ENCODE measurements around the gene PRKAG2.

The PRKAG2 gene

GRCh38 chr7:151611041-151611440 lies 265.9 kb downstream of the PRKAG2 start:
- H3K27me3 Mint-ChIP-seq = no peaks in the 10 kb centered on the region
- H3K36me3 Mint-ChIP-seq (ENCODE audit: low read depth) = peaks cover 52% of the 10 kb centered on the region
- no peaks in the 10 kb centered on the region for H3K9me3 Mint-ChIP-seq
- peak overlapping the region; percentile 57 for H3K27ac Mint-ChIP-seq
- no peak overlapping the region for H3K4me3 Mint-ChIP-seq
- intact Hi-C loops (cut with micrococcal nuclease) = no loop called here
- peaks cover 42% of the 10 kb centered on the region for H3K4me1 Mint-ChIP-seq (ENCODE audit: low read depth)

GRCh38 chr7:151608031-151608551 lies 268.8 kb downstream of the PRKAG2 start:
- peaks cover 41% of the 10 kb centered on the region for H3K4me1 Mint-ChIP-seq (ENCODE audit: low read depth)
- H3K27me3 Mint-ChIP-seq = no peaks in the 10 kb centered on the region
- intact Hi-C loops (cut with micrococcal nuclease) = no loop called here
- no peaks in the 10 kb centered on the region for H3K9me3 Mint-ChIP-seq
- H3K27ac Mint-ChIP-seq = peak overlapping the region; percentile 29
- no peak overlapping the region for H3K4me3 Mint-ChIP-seq
- peaks cover 45% of the 10 kb centered on the region for H3K36me3 Mint-ChIP-seq (ENCODE audit: low read depth)

DNA sequence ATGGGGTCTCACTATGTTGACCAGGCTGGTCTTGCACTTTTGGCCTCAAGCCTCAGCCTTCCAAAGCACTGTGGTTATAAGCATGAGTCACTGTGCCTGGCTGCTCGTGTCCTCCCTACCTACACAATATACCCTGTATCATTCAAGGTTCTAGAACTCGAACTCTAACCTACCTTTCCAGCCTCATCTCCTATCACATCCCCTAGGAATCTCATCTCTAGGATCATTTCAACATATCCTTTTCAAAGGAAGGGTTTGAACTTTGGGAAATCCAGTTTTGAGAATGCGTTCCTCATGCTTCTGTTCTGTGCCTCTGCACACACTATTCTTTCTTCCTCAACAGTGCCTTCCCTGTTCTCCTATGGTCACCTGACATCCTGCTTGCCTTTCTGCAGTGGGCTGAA lies 269.4 kb downstream of the PRKAG2 start:
- Mint-ChIP-seq H3K9me3 (no peaks in the 10 kb centered on the region), H3K4me3 (no peak overlapping the region), H3K4me1 (ENCODE audit: low read depth) (peaks cover 38% of the 10 kb centered on the region), H3K27me3 (no peaks in the 10 kb centered on the region), H3K36me3 (ENCODE audit: low read depth) (peaks cover 45% of the 10 kb centered on the region), H3K27ac (peak overlapping the region; percentile 29)
- intact Hi-C loops (cut with micrococcal nuclease) = no loop called here

DNA sequence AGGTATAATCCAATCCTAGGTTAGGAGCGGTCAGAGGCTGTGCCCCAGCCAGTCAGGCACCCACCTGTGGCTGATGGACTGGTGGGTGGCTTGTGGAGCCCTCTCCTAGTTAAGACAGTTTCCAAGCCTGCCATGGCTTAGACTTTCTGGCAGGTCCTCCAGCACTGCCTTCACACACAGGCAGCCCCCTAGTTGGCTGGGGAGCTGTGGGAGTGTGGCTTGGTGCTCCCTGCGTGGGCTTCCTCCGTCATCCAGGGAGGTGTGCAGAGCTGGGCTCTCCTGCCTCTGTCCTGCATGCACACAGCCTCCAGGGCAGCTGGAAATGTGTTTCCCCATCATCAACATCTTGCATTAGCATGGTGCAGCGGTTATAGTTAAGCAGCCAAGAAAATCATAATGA lies 273.0 kb downstream of the PRKAG2 start:
- Mint-ChIP-seq H3K27ac (no peak overlapping the region), H3K9me3 (no peaks in the 10 kb centered on the region), H3K4me1 (ENCODE audit: low read depth) (peaks cover 14% of the 10 kb centered on the region), H3K27me3 (no peaks in the 10 kb centered on the region), H3K4me3 (no peak overlapping the region), H3K36me3 (ENCODE audit: low read depth) (peaks cover 42% of the 10 kb centered on the region)
- intact Hi-C loops (cut with micrococcal nuclease) = no loop called here

DNA sequence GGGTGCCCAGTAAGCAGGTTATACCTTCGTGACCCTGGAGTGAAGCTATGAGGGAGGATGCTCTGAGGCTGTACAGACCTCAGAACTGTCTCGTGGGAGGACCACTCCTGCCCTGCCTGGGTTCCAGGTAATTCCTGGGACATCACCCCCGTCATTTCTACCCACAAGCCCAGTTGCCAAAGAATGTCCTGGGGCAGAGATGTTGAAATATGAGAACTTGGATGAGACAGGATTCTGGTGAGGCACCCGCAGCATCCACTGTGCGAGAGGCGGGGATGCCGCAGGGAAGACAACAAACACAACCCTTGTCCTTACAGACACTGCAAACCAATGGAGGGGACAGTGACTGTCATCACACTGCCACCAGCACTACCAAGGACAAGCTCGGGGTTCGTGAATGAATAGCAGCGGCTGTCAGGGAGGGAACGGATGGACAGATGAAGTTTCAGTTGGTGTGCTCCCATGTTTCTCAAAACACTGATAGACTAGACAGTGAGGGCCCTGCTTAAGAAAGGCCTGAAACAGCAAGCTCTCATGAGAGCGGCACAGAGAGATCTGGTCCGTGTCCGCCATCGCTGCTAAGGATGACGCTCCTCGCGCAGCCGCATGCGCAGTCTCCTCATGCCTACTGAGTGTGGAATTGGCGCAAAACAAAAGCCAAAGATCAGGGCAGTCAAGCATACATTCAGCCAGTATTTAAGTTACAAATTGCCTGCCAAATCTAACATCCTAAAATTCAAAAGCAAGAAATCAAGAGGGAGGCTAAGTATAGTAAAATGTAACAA lies 275.2 kb downstream of the PRKAG2 start:
- Mint-ChIP-seq H3K27me3 (no peaks in the 10 kb centered on the region), H3K9me3 (no peaks in the 10 kb centered on the region), H3K36me3 (ENCODE audit: low read depth) (peaks cover 42% of the 10 kb centered on the region), H3K4me1 (ENCODE audit: low read depth) (no peaks in the 10 kb centered on the region), H3K27ac (no peak overlapping the region), H3K4me3 (no peak overlapping the region)
- intact Hi-C loops (cut with micrococcal nuclease) = no loop called here

DNA sequence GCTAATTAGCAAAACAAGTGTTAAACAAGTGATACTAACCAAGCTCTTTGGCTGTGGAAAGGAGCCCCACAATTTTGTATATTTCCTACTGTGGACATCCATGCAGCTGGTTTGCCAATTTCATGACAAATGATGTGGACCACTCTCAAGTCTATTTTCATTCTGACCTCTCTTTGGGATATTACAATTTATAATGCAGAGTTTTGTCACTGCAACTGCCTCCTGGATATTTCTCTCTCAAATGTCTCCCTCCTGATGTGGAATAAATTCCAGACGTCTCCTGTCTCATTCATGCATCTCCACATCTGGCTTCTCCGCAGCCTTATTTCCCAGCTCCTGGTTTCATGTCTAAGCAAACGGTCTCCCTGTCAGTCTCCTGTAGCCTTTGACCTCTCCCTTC lies 276.6 kb downstream of the PRKAG2 start:
- no peaks in the 10 kb centered on the region for H3K9me3 Mint-ChIP-seq
- H3K36me3 Mint-ChIP-seq (ENCODE audit: low read depth) = peaks cover 44% of the 10 kb centered on the region
- H3K27ac Mint-ChIP-seq = no peak overlapping the region
- intact Hi-C loops (cut with micrococcal nuclease) = no loop called here
- H3K27me3 Mint-ChIP-seq = no peaks in the 10 kb centered on the region
- no peaks in the 10 kb centered on the region for H3K4me1 Mint-ChIP-seq (ENCODE audit: low read depth)
- no peak overlapping the region for H3K4me3 Mint-ChIP-seq

DNA sequence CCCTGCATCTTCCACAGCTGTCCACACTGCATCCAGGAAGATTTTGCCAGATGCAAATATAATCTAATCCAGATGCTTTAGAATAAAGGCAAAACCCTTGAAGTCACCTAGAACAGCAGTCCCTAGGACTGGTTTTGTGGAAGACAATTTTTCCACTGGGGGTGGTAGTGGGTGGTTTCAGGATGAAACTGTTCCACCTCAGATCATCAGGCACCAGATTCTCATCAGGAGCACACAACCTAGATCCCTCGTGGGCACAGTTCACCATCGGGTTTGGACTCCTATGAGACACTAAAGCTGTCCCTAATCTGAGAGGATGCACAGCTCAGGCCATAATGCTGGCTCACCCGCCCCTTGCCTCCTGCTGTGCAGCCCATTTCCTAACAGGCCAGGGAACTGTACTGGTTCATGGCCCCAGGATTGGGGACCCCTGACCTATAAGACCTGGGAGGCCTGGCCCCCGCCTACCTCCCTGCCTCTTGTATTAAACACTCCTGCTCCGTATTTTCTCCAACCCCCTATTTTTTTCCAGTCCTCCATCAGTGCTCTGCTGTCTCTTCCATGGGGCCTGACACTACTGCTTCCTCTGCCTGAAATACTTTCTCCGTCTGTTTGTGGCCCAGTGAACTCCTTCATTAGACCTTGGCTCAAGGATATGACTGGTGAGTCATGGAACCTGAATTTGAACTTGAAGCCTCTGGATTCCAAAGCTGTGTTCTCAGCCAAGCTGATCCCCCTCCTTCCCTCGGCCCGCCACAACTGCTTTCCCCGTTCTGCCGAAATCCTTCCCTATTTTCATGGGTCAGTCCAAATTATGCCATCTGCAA lies 277.3 kb downstream of the PRKAG2 start:
- H3K27ac Mint-ChIP-seq = peak overlapping the region; percentile 0
- no peaks in the 10 kb centered on the region for H3K9me3 Mint-ChIP-seq
- H3K27me3 Mint-ChIP-seq = no peaks in the 10 kb centered on the region
- peaks cover 49% of the 10 kb centered on the region for H3K36me3 Mint-ChIP-seq (ENCODE audit: low read depth)
- no peaks in the 10 kb centered on the region for H3K4me1 Mint-ChIP-seq (ENCODE audit: low read depth)
- no peak overlapping the region for H3K4me3 Mint-ChIP-seq
- intact Hi-C loops (cut with micrococcal nuclease) = no loop called here

DNA sequence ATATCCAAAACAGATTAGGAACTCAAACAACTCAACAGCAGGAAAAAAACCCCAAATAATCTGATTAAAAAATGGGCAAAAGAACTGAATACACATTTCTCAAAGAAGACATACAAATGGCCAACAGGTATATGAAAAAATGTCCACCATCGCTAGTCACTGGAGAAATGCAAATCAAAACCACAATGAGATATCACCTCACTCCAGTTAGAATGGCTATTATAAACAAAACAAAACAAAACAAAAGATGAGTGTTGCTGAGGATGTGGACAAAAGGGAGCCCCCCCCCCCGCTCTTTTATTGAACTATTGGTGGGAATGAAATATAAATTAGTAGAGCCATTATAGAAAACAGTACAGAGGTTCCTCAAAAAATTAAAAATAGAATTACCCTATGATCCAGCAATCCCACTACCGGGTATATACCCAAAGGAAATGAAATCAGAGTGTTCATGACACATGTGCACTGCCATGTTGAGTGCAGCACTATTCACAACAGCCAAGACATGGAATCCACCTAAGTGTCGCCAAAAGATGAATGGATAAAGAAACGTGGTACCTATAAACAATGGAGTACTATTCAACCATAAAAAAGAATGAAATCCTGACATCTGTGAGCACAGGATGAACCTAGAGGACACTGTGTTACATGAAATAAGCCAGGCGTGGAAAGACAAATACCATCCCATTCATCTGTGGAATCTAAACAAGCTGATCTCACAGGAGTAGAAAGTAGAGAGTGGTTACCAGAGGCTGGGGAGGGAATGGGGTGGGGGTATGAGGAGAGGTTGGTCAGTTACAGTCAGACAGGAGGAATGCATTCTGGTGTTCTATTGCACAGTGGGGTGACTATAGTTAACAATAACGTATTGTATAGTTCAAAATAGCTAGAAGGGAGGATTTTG lies 279.1 kb downstream of the PRKAG2 start:
- H3K27me3 Mint-ChIP-seq = no peaks in the 10 kb centered on the region
- no peaks in the 10 kb centered on the region for H3K4me1 Mint-ChIP-seq (ENCODE audit: low read depth)
- H3K4me3 Mint-ChIP-seq = no peak overlapping the region

GRCh38 chr7:151595702-151596350 lies 281.1 kb downstream of the PRKAG2 start:
- Mint-ChIP-seq H3K27me3 (no peaks in the 10 kb centered on the region), H3K4me3 (no peak overlapping the region), H3K27ac (no peak overlapping the region), H3K36me3 (ENCODE audit: low read depth) (peaks cover 53% of the 10 kb centered on the region), H3K4me1 (ENCODE audit: low read depth) (no peaks in the 10 kb centered on the region), H3K9me3 (no peaks in the 10 kb centered on the region)
- intact Hi-C loops (cut with micrococcal nuclease) = no loop called here

More for the DNA sequence above, 279.1 kb downstream of the PRKAG2 start:
- no peaks in the 10 kb centered on the region for H3K9me3 Mint-ChIP-seq
- no peak overlapping the region for H3K27ac Mint-ChIP-seq
- intact Hi-C loops (cut with micrococcal nuclease) = no loop called here
- peaks cover 51% of the 10 kb centered on the region for H3K36me3 Mint-ChIP-seq (ENCODE audit: low read depth)

GRCh38 chr7:151592868-151593486 lies 283.9 kb downstream of the PRKAG2 start:
- peaks cover 70% of the 10 kb centered on the region for H3K36me3 Mint-ChIP-seq (ENCODE audit: low read depth)
- H3K4me3 Mint-ChIP-seq = no peak overlapping the region
- no peak overlapping the region for H3K27ac Mint-ChIP-seq
- no peaks in the 10 kb centered on the region for H3K27me3 Mint-ChIP-seq
- no peaks in the 10 kb centered on the region for H3K9me3 Mint-ChIP-seq
- no peaks in the 10 kb centered on the region for H3K4me1 Mint-ChIP-seq (ENCODE audit: low read depth)
- intact Hi-C loops (cut with micrococcal nuclease) = no loop called here

DNA sequence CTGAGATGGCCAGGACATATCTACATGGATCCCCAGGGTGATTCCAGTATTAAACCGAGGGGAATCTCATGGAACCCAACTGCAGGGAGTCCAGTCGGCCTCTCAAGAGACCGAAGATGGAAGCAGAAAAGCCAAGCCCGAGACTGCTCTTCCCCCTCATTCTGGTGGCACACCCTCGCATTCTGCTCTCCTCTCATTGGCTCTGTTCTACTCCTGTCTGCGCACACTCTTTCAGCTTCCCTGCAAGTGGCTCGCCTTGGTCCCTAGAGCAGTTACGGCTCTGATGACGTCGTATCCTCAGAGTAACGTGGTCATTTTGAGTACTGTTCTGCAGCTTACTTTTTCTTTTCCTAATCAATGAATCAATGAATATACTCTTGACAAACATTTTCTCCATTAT lies 284.6 kb downstream of the PRKAG2 start:
- Mint-ChIP-seq H3K4me1 (ENCODE audit: low read depth) (no peaks in the 10 kb centered on the region), H3K27me3 (no peaks in the 10 kb centered on the region), H3K4me3 (no peak overlapping the region), H3K27ac (no peak overlapping the region), H3K36me3 (ENCODE audit: low read depth) (peaks cover 74% of the 10 kb centered on the region), H3K9me3 (no peaks in the 10 kb centered on the region)
- intact Hi-C loops (cut with micrococcal nuclease) = no loop called here

- Mint-ChIP-seq H3K27me3 (no peaks in the 10 kb centered on the region), H3K4me1 (ENCODE audit: low read depth) (no peaks in the 10 kb centered on the region), H3K9me3 (no peaks in the 10 kb centered on the region), H3K4me3 (no peak overlapping the region), H3K27ac (no peak overlapping the region), H3K36me3 (ENCODE audit: low read depth) (peaks cover 78% of the 10 kb centered on the region)
- intact Hi-C loops (cut with micrococcal nuclease) = no loop called here
Measured at GRCh38 chr7:151591866-151592265, 285.0 kb downstream of the PRKAG2 start.

All from dendritic cell treated with granulocyte-macrophage colony-stimulating factor and Interleukin-4, amounts not matched to agents 40 ng/mL and 50 ng/mL, for 4 days (primary cell).